Body of pancreas (tissue), 4 donors: Measurements from ENCODE around the gene RFX8. TPM values are rescaled to one million over a fixed set of nuclear protein-coding genes. Genes with fewer than 3 reads are reported as not detected.

ENCODE experiments used
- ATAC-seq: fragments of 150-250 bp; one replicate; pipeline ENCODE4 v1.9.1; 2016
- DNase-seq, 4 donors: peaks; one replicate each; pipeline ENCODE4 v3.0.0-alpha.2; 2019
- H3K27ac ChIP-seq, 4 donors: fragments of 200-600 bp; sonication (generic); 1 replicate in 3 of 4; 2 replicates in 1 of 4; pipeline versions ENCODE4 v1.5.1 to v1.6.1; 2016 to 2019; ENCODE audit warnings: mild to moderate bottlenecking in 1 of 4, mixed read lengths in 1 of 4, moderate library complexity in 1 of 4
- H3K27me3 ChIP-seq, 2 donors: fragments of 200-600 bp; sonication (generic); one replicate each; pipeline ENCODE4 v1.6.0; 2016; ENCODE audit warnings: mild to moderate bottlenecking in 1 of 2
- H3K36me3 ChIP-seq, 2 donors: fragments of 200-600 bp; sonication (generic); replicated peaks in 1 of 2; 2 replicates each; pipeline ENCODE4 v1.5.1; 2016; ENCODE audit warnings: low read depth in 2 of 2; ENCODE audit not compliant: insufficient read depth in 1 of 2
- H3K4me1 ChIP-seq: fragments of 200-600 bp; sonication (generic); one replicate; pipeline ENCODE4 v1.6.0; 2016
- H3K4me3 ChIP-seq, 2 donors: fragments of 200-600 bp; sonication (generic); 1 replicate in 1 of 2; 2 replicates in 1 of 2; pipeline ENCODE4 v1.5.1; 2016 to 2019
- H3K9me3 ChIP-seq, 3 donors: fragments of 200-600 bp; sonication (generic); 1 replicate in 2 of 3; 2 replicates in 1 of 3; pipeline ENCODE4 v1.5.1; 2016
- CTCF ChIP-seq, 7 experiments: fragments of 450-650 bp in 4 of 7; fragments of 200-600 bp in 3 of 7; sonication (generic) in 3 of 7; IDR thresholded peaks; one replicate each; pipeline ENCODE4 v1.5.1; 2016 to 2019; ENCODE audit warnings: antibody characterized with exemption in 7 of 7
- POLR2A ChIP-seq, 3 donors: fragments of 450-650 bp; IDR thresholded peaks; one replicate each; pipeline ENCODE4 v1.6.1; 2016; ENCODE audit warnings: antibody characterized with exemption in 3 of 3, mild to moderate bottlenecking in 2 of 3
- WGBS, 2 donors: methylation state at CpG; one replicate each; pipeline ENCODE4 v1.1.5; 2017; 5-methylcytosine and 5-hydroxymethylcytosine counted together
- intact Hi-C: fragments of 100-400 bp; cut with DNase I; formaldehyde crosslinking; loops from one replicate; pipeline ENCODE4 v1.15.1; 2023
- total RNA-seq, 2 donors: library from RNA; depleted of rRNA; stranded (reverse); fragments of >200 nt; gene quantifications; one replicate each; pipeline ENCODE4 v1.1.0, GENCODE V29; 2016

RFX8 gene
- total RNA-seq, 2 donors from 2014 or later = not detected

- DNase-seq (no peak), ATAC-seq (no peak)
- Histone ChIP-seq H3K4me3 (no peak overlapping the region), H3K4me1 (no peaks in the 10 kb centered on the region), H3K27me3 (no peaks in the 10 kb centered on the region), H3K9me3 (no peaks in the 10 kb centered on the region), H3K27ac (no peak overlapping the region), H3K36me3 (no peaks in the 10 kb centered on the region)
- intact Hi-C loops = no loop called here
- 70 to 77% methylated on average over 1 to 5 of the region's 5 CpGs for WGBS, 2 donors
- no peak for TF ChIP-seq CTCF (IDR thresholded peaks at IDR 0.05)
- no peak for TF ChIP-seq POLR2A (IDR thresholded peaks at IDR 0.05)
Measured at GRCh38 chr2:101502095-101502494, 27.2 kb upstream of the RFX8 start.

GRCh38 chr2:101501443-101501842, 26.5 kb upstream of the RFX8 start:
- no peaks in the 10 kb centered on the region for H3K9me3 ChIP-seq
- H3K27ac ChIP-seq = no peak overlapping the region
- no peak for TF ChIP-seq CTCF (IDR thresholded peaks at IDR 0.05)
- no peak for TF ChIP-seq POLR2A (IDR thresholded peaks at IDR 0.05)
- no peaks in the 10 kb centered on the region for H3K36me3 ChIP-seq
- H3K4me3 ChIP-seq = no peak overlapping the region
- no peak for DNase-seq
- no peaks in the 10 kb centered on the region for H3K27me3 ChIP-seq
- no peaks in the 10 kb centered on the region for H3K4me1 ChIP-seq
- WGBS, 2 donors = 39 to 43% methylated on average over 3 of the region's 3 CpGs
- no peak for ATAC-seq
- intact Hi-C loops = no loop called here

GRCh38 chr2:101500860-101501259, 25.9 kb upstream of the RFX8 start:
- DNase-seq = no peak
- H3K4me3 ChIP-seq = no peak overlapping the region
- H3K27ac ChIP-seq = no peak overlapping the region
- no peaks in the 10 kb centered on the region for H3K4me1 ChIP-seq
- no peaks in the 10 kb centered on the region for H3K9me3 ChIP-seq
- intact Hi-C loops = no loop called here
- no peak for ATAC-seq
- H3K36me3 ChIP-seq = no peaks in the 10 kb centered on the region
- WGBS, 2 donors = 45 to 61% methylated on average over 5 of the region's 5 CpGs
- no peaks in the 10 kb centered on the region for H3K27me3 ChIP-seq
- TF ChIP-seq CTCF (IDR thresholded peaks at IDR 0.05) (no peak), POLR2A (IDR thresholded peaks at IDR 0.05) (no peak)

GRCh38 chr2:101500180-101500579, 25.3 kb upstream of the RFX8 start:
- Histone ChIP-seq H3K27me3 (no peaks in the 10 kb centered on the region), H3K27ac (no peak overlapping the region), H3K4me3 (no peak overlapping the region), H3K36me3 (no peaks in the 10 kb centered on the region), H3K9me3 (no peaks in the 10 kb centered on the region), H3K4me1 (no peaks in the 10 kb centered on the region)
- TF ChIP-seq CTCF (IDR thresholded peaks at IDR 0.05) = no peak
- TF ChIP-seq POLR2A (IDR thresholded peaks at IDR 0.05) = no peak
- WGBS, 2 donors = 44 to 61% methylated on average over 2 of the region's 2 CpGs
- DNase-seq (no peak), ATAC-seq (no peak)
- intact Hi-C loops = no loop called here

GRCh38 chr2:101496279-101496678, 21.4 kb upstream of the RFX8 start:
- Histone ChIP-seq H3K4me1 (no peaks in the 10 kb centered on the region), H3K4me3 (no peak overlapping the region), H3K27ac (no peak overlapping the region), H3K27me3 (no peaks in the 10 kb centered on the region), H3K36me3 (no peaks in the 10 kb centered on the region), H3K9me3 (no peaks in the 10 kb centered on the region)
- no peak for DNase-seq
- intact Hi-C loops = no loop called here
- no peak for ATAC-seq
- TF ChIP-seq POLR2A (IDR thresholded peaks at IDR 0.05) (no peak), CTCF (IDR thresholded peaks at IDR 0.05) (no peak)
- 68 to 78% methylated on average over 4 of the region's 4 CpGs for WGBS, 2 donors
